Measurements from ENCODE around the gene FCRL5.
"Not testable (repeated sequence)": the region's sequence is repeated elsewhere in the genome, so short reads cannot be mapped to it uniquely, and the experiment has no call there.

Gene FCRL5

DNA sequence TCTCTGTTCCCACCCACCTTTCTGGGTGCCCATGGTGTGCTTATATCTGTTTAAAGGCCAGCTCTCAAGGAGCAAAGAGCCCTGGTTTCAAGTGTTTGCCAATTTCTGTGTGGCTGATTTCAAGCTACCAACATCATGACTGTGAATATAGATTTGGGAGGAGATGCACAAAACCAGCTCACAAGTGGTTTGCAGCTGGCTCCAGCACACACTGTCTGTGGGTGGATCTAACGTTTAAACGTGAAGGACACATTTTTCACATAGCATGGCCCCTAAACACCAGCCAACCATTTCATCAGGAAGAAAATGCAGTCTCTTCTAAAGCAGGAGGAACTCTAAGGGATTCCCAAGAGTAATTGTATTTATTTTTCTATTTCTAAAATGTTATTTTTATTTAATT is 65.2 kb downstream of the FCRL5 start:
- no peak for DNase-seq (ENCODE audit: low read depth)

DNA sequence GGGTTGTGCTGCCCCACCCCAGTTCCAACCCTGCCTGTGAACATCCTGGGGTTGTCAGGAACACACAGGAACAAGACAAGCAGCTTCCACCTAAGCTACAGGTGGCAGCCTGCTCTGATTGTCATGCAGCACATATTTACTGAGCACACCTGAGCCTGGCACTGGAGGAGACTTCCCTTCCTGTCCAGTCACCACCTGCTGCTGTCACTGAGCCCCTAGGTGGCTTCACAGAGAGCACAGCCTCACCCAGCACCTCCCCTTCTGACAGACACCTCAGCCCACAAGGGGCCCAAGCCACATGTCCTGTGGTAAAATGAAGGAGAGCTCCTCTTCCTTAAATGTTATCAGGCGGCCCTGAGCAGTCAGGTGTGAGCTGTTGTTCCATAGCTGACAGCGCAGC is 65.9 kb downstream of the FCRL5 start:
- not testable (repeated sequence) for DNase-seq (ENCODE audit: low read depth)

DNA sequence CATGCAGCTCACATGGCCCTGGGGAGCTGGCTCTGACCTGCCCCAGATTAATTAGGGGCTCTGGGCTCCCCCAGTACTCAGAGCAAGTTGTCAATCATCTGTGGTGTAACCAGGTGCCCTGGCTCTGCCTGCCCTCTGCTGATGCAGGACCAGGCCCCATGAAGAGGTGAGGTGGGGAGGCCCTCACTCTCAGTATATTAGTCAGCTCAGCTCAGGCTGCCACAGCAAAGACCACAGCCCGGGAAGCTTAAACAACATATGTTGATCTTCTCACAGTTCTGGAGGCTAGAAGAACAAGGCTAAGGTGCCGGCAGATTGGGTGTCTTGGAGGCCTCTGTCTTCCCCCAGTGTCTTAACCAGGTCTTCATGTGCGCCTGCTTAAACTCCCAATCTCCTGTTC is 66.5 kb downstream of the FCRL5 start:
- no peak for DNase-seq (ENCODE audit: low read depth)

DNA sequence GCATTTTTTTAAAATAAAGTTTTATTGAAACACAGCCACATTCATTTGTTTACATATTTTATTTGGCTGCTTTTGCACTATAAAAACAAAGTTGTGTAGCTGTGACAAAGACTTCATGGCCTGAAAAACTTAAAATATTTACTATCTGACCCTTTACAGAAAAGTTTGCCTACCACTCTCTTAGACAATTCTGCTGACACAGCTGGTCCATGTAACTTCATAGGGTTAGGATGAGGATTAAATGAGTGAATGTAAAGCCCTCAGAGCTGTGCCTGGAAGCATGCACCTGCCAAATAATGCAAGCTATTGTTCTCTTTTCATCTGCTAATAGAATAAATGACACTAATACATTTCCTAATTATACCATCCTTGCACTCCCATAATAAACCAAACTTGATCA is 67.7 kb downstream of the FCRL5 start:
- DNase-seq (ENCODE audit: low read depth) = no peak

DNA sequence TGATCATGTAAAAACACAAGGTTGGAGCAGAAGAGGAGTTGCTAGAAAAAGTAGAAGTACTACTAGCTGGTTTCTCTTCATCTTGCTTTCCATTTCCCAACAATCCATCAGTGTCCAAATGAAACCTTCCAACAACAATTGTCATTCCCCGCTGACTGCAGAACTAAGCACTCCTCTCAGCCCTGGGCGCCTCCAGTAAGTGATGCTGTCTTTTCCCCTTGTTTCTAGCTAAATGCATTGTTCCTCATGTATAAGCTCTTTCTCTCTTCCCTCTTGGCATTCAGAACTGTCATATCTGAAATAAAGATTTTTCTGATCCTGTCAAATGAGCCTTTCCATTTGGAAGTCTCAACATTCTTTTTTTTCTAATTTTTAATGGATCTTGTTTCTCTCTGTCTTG is 68.7 kb downstream of the FCRL5 start:
- no peak for DNase-seq (ENCODE audit: low read depth)

DNA sequence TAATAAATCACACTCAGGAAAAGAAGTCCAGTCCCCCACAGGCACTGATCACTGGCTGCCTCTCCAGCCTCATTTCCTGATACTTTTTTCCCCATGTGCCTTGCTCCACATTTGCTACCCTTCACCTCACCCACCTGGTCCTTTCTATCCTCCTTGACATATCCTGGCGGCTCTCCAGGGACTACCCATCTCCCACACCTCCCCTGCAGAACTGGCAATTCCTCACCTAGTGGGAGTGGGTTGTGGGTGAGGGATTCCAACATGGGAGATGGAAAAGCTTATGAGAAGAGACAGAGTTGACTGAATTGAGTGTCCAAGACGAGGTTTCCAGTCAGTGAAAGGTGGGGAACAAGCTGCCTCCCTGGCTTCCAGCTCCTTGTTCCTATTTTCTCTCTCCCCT is 69.6 kb downstream of the FCRL5 start:
- no peak for DNase-seq (ENCODE audit: low read depth)

DNA sequence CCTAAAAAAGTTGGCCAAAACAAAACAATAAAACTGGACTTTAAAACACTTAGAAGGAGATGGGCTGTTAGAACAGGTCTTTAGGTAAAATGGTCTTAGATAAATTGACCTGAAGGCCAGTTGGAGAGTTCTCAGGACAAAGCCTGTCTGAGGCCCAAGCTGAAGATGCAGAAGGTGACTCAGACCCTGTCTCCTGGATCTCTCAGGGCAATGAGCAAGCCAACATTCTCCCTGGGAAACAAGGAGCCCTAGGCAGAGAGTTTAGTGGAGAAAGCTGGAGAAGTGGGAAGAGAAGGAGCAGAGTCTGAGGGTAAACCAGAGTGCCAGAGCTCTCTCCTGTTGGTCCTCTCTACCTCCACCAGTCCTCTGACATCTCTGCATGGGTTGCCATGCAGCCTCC is 70.1 kb downstream of the FCRL5 start:
- no peak for DNase-seq (ENCODE audit: low read depth)

DNA sequence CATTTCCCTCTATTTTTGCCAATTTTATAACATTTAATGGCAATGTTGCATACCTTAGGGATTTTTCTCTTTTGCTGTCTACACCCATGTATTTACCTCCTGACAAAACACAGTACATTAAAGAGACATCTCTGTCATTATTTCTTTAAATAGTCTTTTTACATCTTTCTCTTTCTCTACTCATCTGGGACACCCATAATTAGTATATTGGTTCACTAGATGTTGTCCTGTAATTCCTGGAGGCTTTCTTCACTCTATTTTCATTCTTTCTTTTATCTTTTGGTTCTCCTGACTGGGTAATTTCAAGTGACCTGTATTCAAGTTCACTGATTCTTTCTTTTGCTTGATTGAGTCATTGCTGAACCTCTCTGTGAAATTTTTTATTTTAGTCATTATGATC is 74.3 kb downstream of the FCRL5 start:
- DNase-seq (ENCODE audit: low read depth) = no peak

DNA sequence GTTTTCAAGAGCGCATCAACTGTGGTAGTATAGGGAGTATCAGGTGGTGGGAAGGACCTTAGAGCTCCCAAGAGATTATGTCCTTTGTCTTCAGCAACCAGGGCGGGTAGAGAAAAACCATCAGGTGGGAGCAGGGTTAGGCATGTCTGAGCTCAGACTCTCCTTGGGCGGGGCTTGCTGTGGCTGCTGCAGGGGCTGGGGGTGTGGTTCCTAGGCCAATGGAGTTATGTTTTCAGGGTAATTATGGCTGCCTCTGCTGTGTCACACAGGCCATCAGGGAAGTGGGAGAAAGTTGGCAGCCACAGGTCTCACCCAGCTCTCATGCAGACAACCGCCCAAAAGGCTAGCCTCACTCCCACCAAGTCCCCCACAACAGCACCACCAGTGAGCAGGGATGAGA is 74.9 kb downstream of the FCRL5 start:
- no peak for DNase-seq (ENCODE audit: low read depth)

DNA sequence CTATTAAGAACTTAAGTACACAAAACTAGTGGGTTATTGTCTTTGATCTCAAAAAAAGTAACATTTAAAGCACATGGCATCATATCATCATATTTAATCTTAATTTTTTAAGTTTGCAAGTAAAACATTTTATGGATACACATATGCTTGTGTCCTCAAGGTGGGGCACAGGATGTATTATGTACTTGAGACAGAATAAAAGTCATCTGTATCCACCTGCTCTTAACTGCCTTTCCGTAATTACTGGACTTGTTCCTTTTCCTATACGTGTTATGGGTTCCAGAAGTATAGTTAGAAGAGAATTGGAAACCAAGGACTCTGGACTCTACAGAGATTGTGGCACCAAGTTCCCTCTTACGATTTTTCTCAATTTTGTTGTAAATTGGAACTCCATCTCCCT is 79.4 kb downstream of the FCRL5 start:
- no peak for DNase-seq (ENCODE audit: low read depth)

DNA sequence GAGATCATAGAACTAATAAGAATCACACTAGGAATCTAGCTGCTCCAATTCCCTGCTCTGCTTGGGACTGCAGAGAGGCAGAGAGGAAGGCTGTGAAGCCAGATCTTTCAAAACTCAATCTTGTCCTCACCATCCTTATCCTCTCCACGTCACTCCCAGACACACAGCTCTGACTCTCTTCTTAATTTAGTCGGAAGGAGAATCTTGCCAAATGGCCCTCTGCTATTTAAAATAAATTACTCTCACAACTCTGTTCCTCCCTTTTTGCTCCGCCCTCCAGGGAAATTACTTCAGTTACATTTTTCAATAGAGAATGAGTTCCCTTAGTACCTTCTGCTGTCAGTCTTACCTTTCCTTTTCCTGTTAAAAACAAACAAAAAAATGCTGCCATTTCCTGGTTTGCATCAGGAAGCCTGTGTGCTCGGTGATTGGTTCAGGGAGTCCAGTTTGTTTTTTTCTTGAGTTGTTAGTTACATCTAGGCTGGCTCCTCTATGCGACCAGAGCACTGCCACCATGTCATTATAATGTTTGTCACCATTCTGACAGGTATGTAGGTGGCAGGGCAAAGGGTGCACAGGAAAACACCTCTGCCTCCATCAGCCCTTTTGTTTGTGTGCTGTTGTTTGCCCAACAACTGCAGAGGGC is 80.1 kb downstream of the FCRL5 start:
- no peak for DNase-seq (ENCODE audit: low read depth)

DNA sequence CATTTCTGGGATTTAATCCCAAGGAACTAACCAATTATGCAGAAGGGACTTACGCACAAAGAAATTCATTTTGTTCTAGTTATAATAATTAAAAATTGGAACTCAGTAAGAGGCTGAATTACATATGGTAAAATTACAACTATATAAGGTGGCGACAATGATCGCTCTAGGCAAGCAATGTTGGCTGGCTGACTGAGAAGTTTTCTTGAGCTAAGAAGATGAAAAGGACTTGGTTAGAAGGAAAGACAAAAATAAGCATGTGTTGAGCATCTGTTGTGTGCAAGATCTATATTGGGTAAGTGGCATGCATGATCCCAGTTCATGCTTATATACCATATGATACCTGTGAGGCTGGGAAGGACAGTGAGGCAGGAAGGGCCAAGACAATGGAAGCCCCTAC is 80.8 kb downstream of the FCRL5 start:
- no peak for DNase-seq (ENCODE audit: low read depth)

DNA sequence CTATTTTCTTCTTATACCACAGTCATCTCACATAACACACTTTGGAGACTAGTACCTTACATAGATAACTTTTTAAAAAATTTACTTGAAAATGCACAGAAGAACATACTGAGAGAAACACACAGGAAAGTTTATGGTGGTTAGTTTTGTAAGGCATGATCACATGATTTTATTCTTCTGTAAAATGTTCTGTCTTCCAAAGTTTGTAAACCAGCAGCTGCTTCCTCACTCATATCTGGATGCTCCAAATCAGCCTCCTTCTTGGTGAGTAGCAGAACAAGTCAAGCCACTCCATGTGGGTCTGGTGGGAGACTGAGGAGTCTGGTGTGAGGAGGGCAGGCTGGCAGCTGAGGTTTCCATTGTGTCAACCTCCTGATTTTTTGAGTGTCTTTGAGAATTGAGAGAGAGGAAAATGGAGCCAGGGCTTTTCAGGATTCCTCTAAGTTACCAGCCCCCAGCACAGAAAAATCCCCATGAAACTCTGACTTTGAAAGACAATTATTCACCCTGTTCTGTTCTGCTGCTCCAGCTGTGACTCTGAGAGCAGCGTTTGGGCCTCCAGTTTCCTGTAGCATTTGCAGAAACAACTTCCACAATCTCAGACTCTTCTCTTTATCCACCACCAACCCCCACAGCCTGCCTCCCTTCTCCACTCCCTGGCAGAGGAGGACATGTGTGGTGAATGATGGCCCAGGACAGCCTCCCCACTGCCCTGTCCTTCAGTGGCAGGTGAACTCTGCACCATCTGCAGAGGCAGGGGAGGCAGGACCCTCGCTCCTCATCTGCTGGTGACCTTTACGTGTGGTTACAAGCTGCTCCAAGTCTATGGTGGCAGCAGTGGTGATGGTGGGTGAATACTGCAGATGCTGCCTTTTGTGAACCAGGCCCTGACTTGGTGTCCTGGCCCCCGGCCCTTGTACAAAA is 82.3 kb downstream of the FCRL5 start:
- no peak for DNase-seq (ENCODE audit: low read depth)

DNA sequence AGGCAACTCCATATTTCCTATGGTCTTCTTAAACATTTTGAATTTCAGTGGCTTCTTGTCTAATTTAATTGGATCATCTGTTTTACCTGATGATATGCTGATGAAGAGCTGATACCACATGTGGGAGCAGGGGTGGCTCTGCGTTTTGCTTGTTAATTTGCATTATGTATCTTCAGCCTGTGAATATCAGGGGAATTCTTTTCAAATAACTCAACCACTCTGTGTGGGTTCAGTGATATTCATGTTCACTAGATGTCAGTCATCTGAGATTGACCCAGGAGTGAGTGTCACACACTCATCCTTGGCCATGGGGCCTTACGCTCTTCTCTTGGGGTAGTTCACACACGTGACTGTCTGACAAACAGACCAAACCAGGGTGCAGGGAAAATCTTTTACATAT is 83.0 kb downstream of the FCRL5 start:
- no peak for DNase-seq (ENCODE audit: low read depth)

DNA sequence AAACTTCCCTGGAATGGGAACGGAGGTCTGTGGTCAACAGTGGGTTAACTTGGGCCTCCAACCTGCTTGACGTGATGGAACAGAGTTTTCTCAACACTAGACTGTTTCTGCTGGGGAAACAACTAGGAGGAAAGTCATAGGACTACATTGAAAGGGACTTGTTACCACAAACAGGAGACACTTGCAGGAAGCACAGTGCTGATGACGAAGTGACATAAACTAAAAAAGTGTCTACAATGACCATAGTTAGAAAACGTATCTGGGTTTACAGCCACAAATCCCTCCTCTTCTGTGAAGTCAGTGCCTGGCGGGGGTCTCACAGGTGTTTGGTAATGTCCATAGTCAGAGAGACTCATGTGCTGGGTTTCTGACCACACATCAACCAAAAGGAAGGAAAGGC is 86.3 kb downstream of the FCRL5 start:
- no peak for DNase-seq (ENCODE audit: low read depth)

Measured in iris pigment epithelial cell (primary cell).